ENCODE results near the gene PHF14.

The PHF14 gene

GRCh38 chr7:11175887-11176286 lies 202.2 kb downstream of the PHF14 start:
- no peak for DNase-seq

GRCh38 chr7:11176985-11177555 lies 203.4 kb downstream of the PHF14 start:
- DNase-seq, result no peak

GRCh38 chr7:11177793-11178192 lies 204.1 kb downstream of the PHF14 start:
- DNase-seq, result peak; percentile 21

GRCh38 chr7:11181590-11181989 lies 207.9 kb downstream of the PHF14 start:
- DNase-seq, result no peak

- DNase-seq, result no peak
Measured at GRCh38 chr7:11182736-11183135, 209.1 kb downstream of the PHF14 start.

GRCh38 chr7:11185179-11185815 lies 211.6 kb downstream of the PHF14 start:
- DNase-seq, result no peak

GRCh38 chr7:11188529-11189310 lies 215.0 kb downstream of the PHF14 start:
- no peak for DNase-seq

GRCh38 chr7:11191081-11191480 lies 217.4 kb downstream of the PHF14 start:
- no peak for DNase-seq

GRCh38 chr7:11191574-11192220 lies 218.0 kb downstream of the PHF14 start:
- DNase-seq, result no peak

- DNase-seq, result no peak
Measured at GRCh38 chr7:11192506-11192905, 218.8 kb downstream of the PHF14 start.

- peak; percentile 81 for DNase-seq
Measured at GRCh38 chr7:11193131-11193867, 219.6 kb downstream of the PHF14 start.

- peak; percentile 21 for DNase-seq
Measured at GRCh38 chr7:11193888-11194287, 220.2 kb downstream of the PHF14 start.

GRCh38 chr7:11194492-11194891 lies 220.8 kb downstream of the PHF14 start:
- no peak for DNase-seq

GRCh38 chr7:11195502-11195901 lies 221.8 kb downstream of the PHF14 start:
- DNase-seq, result no peak

GRCh38 chr7:11196143-11196542 lies 222.5 kb downstream of the PHF14 start:
- DNase-seq, result no peak

- DNase-seq, result no peak
Measured at GRCh38 chr7:11203224-11203623, 229.6 kb downstream of the PHF14 start.

GRCh38 chr7:11203683-11204082 lies 230.0 kb downstream of the PHF14 start:
- DNase-seq, result no peak

GRCh38 chr7:11206177-11206899 lies 232.7 kb downstream of the PHF14 start:
- no peak for DNase-seq

- DNase-seq, result no peak
Measured at GRCh38 chr7:11207565-11207964, 233.9 kb downstream of the PHF14 start.

GRCh38 chr7:11208883-11209465 lies 235.3 kb downstream of the PHF14 start:
- DNase-seq, result no peak

GRCh38 chr7:11210374-11210773 lies 236.7 kb downstream of the PHF14 start:
- DNase-seq, result no peak
